Type B pancreatic cell (in vitro differentiated cells): Measurements from ENCODE around the gene CEP85L. TPM values are rescaled to one million over a fixed set of nuclear protein-coding genes. Genes with fewer than 3 reads are reported as not detected.

Experiments used
- DNase-seq: peaks from one replicate; pipeline ENCODE4 v3.0.0; 2021; ENCODE audit warnings: mixed read lengths; ENCODE audit not compliant: unreplicated experiment; ENCODE audit errors: extremely low spot score
- H3K27ac Mint-ChIP-seq: 2 replicates; pipeline ENCODE4 v1.8.0; 2021; ENCODE audit warnings: mild to moderate bottlenecking, mixed read lengths
- H3K27me3 Mint-ChIP-seq: 2 replicates; pipeline ENCODE4 v1.8.0; 2021; ENCODE audit warnings: mixed read lengths
- H3K36me3 Mint-ChIP-seq: 2 replicates; pipeline ENCODE4 v1.8.0; 2021; ENCODE audit warnings: mixed read lengths
- H3K4me1 Mint-ChIP-seq: one replicate; pipeline ENCODE4 v1.8.0; 2021; ENCODE audit warnings: mixed read lengths; ENCODE audit not compliant: unreplicated experiment
- H3K4me3 Mint-ChIP-seq: 2 replicates; pipeline ENCODE4 v1.8.0; 2021; ENCODE audit warnings: mild to moderate bottlenecking, mixed read lengths
- H3K9me3 Mint-ChIP-seq: 2 replicates; pipeline ENCODE4 v1.8.0; 2021; ENCODE audit warnings: mixed read lengths
- total RNA-seq: library from RNA; stranded (reverse); gene quantifications from 2 replicates; pipeline ENCODE4 v1.2.1, GENCODE V29; 2021; ENCODE audit warnings: low replicate concordance
- TF ChIP-seq, protein P1 (sequence below): fragments of 200-600 bp; sonication (generic); conservative IDR thresholded peaks from 2 replicates; pipeline ENCODE4 v1.5.0; 2021; ENCODE audit warnings: antibody characterized with exemption, mild to moderate bottlenecking

CEP85L gene
- total RNA-seq, 1 donor from 2014 or later: 16.1 TPM

DNA sequence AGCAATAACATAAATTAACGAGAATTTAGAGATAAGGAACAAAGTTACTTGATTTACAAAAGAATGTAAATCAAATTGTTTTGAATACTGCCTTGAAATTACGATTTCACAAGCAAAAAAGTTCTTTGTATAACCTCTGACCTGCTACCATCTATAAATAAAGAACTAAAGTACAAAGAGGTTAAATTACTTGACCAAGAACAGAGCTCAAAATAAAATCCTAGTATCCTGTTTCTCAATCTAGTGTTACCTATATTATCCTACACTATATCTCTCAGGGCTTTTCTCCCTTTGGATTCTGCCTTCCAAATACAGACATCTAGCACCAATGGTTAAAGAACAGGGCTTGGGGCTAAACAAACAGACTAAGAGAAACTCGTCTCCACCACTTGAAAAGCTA lies 59.5 kb downstream of the CEP85L start:
- TF ChIP-seq, protein P1, sequence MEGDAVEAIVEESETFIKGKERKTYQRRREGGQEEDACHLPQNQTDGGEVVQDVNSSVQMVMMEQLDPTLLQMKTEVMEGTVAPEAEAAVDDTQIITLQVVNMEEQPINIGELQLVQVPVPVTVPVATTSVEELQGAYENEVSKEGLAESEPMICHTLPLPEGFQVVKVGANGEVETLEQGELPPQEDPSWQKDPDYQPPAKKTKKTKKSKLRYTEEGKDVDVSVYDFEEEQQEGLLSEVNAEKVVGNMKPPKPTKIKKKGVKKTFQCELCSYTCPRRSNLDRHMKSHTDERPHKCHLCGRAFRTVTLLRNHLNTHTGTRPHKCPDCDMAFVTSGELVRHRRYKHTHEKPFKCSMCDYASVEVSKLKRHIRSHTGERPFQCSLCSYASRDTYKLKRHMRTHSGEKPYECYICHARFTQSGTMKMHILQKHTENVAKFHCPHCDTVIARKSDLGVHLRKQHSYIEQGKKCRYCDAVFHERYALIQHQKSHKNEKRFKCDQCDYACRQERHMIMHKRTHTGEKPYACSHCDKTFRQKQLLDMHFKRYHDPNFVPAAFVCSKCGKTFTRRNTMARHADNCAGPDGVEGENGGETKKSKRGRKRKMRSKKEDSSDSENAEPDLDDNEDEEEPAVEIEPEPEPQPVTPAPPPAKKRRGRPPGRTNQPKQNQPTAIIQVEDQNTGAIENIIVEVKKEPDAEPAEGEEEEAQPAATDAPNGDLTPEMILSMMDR: no peak
- no peak overlapping the region for H3K27ac Mint-ChIP-seq
- H3K4me1 Mint-ChIP-seq: peaks cover 19% of the 10 kb centered on the region
- H3K36me3 Mint-ChIP-seq: peaks cover 3% of the 10 kb centered on the region
- no peak for DNase-seq
- H3K9me3 Mint-ChIP-seq: peaks cover 3% of the 10 kb centered on the region
- no peak overlapping the region for H3K4me3 Mint-ChIP-seq
- no peaks in the 10 kb centered on the region for H3K27me3 Mint-ChIP-seq

DNA sequence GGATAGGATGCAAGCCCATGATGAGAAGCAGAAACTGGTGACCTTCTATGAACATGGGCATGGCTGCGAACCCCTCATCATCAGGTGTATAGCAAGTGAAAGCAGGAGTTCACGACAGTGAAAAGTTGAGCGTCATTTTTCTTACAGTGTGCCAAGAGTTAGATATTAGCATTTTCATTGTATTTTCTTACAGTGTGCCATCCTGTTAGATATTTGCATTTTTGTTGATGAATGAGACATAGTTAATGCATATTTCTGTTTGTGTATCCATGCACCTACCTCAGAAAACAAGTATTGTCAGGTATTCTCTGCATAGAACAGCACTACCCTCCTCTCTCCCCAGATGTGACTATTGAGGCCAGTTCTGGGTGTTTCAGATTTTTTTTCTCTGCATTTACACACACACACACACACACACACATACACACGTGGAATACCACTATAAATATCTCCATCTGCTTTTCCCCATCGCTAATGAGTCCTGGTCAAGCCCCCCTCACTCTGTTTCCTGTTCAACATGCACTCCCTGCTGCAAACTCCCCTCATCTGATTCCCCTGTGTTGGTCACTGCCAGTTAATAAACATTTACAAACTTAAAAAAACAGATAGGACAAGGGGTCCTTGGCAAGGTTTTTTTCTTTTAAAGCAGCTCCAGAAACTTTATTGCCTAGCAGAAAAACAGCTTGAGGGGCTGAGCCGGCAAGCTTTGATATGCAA lies 61.6 kb downstream of the CEP85L start:
- Mint-ChIP-seq H3K9me3 (no peaks in the 10 kb centered on the region), H3K27ac (no peak overlapping the region), H3K4me3 (no peak overlapping the region), H3K27me3 (no peaks in the 10 kb centered on the region), H3K36me3 (peaks cover 5% of the 10 kb centered on the region), H3K4me1 (peaks cover 19% of the 10 kb centered on the region)
- TF ChIP-seq, protein P1: no peak
- no peak for DNase-seq

DNA sequence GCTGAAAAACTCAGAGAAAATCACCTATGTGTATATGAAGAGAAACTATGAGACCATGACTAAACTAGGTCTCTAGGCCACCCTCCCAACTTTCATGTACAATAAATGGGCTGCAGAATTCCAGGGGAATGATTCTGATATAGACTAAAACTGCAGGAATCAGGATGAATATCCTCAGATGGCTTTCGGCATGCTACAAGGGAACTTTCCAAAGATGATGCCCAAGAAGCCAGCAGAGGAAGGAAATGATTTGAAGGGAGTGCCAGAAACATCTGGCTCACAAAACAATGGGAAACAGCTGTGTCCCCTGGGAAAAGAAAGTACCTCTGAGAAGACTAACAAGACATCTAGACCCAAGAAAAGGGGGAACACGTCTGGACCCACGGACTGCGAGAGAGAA lies 62.2 kb downstream of the CEP85L start:
- no peaks in the 10 kb centered on the region for H3K9me3 Mint-ChIP-seq
- H3K36me3 Mint-ChIP-seq: peaks cover 5% of the 10 kb centered on the region
- peaks cover 19% of the 10 kb centered on the region for H3K4me1 Mint-ChIP-seq
- no peak overlapping the region for H3K27ac Mint-ChIP-seq
- H3K4me3 Mint-ChIP-seq: no peak overlapping the region
- TF ChIP-seq, protein P1: no peak
- H3K27me3 Mint-ChIP-seq: no peaks in the 10 kb centered on the region
- no peak for DNase-seq

DNA sequence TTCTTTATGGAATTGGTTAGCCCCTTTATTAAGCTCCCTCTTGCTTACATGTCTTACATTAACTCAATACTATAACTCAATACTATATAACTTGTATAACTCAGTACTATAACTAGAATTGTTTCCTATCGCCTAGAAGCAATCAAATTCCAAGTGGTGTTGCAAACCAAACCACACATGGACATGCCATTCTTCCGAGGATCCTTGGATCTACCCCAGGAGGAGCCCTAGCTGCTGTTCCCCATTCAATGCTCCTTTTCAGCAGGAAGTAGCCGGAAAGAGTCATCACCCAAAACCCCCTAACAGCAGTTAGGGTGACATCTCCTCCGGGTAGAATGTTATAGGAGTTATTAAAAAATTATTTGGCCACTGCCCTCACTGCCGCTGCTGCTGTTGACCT lies 62.8 kb downstream of the CEP85L start:
- Mint-ChIP-seq H3K4me3 (no peak overlapping the region), H3K27me3 (no peaks in the 10 kb centered on the region), H3K9me3 (no peaks in the 10 kb centered on the region), H3K36me3 (peaks cover 5% of the 10 kb centered on the region), H3K4me1 (peaks cover 19% of the 10 kb centered on the region), H3K27ac (no peak overlapping the region)
- DNase-seq: no peak
- TF ChIP-seq, protein P1: no peak

DNA sequence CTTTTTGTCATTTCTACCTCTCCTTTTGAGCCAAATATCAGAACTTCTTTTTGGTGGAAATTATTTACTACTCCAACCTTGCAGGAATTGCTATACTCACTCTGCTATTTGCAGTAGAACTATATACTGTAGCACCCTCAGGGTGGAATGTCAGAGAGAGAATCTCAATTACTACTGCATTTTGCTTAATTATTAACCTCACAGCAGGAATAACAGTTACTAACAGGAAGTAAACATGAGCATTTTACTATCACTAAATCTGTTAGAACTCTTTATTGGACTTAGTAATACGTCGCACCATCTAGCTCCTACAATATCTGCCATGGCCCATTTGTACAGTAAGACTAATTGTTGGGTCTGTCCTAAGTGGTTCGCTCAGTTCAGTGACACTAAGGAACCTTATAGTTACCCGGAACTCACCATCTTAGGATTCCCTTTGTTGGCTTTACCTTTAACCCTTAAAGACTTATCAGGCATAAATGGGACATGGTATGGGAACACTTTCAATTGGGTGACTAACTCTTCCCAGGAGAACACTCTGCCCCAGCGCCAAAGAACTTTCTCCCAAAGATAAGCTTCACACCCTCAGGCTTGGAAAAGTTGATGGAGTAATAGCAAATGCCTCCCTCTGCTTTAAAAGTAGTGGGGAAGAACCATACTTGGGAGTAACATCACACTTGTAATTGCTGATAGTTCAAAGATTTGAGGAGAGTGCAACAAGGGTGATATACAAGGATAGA lies 64.5 kb downstream of the CEP85L start:
- H3K4me1 Mint-ChIP-seq: peaks cover 19% of the 10 kb centered on the region
- no peaks in the 10 kb centered on the region for H3K9me3 Mint-ChIP-seq
- H3K4me3 Mint-ChIP-seq: no peak overlapping the region
- TF ChIP-seq, protein P1: no peak
- no peak for DNase-seq
- peaks cover 5% of the 10 kb centered on the region for H3K36me3 Mint-ChIP-seq
- no peak overlapping the region for H3K27ac Mint-ChIP-seq
- no peaks in the 10 kb centered on the region for H3K27me3 Mint-ChIP-seq
